ENCODE measurements around the gene GSK3B. TPM values are rescaled to one million over a fixed set of nuclear protein-coding genes. Genes with fewer than 3 reads are reported as not detected.
"Not testable (repeated sequence)": the region's sequence is repeated elsewhere in the genome, so short reads cannot be mapped to it uniquely, and the experiment has no call there.

GSK3B gene
- total RNA-seq, 1 donor from 2014 or later = 28.1 TPM

- DNase-seq (ENCODE audit: low read depth in 2 of 2) = no peak
Observed at GRCh38 chr3:119937229-119937628, 157.0 kb downstream of the GSK3B start.

GRCh38 chr3:119934249-119934648 is 160.0 kb downstream of the GSK3B start:
- DNase-seq (ENCODE audit: low read depth in 2 of 2) = no peak

GRCh38 chr3:119933207-119933606 is 161.0 kb downstream of the GSK3B start:
- no peak for DNase-seq (ENCODE audit: low read depth in 2 of 2)

- no peak for DNase-seq (ENCODE audit: low read depth in 2 of 2)
Observed at GRCh38 chr3:119930286-119930685, 164.0 kb downstream of the GSK3B start.

GRCh38 chr3:119927190-119927589 is 167.1 kb downstream of the GSK3B start:
- no peak for DNase-seq (ENCODE audit: low read depth in 2 of 2)

- DNase-seq (ENCODE audit: low read depth in 2 of 2) = no peak
Observed at GRCh38 chr3:119924111-119925094, 169.8 kb downstream of the GSK3B start.

- peak in 1 of 2 donors; percentile 3 for DNase-seq (ENCODE audit: low read depth in 2 of 2)
Observed at GRCh38 chr3:119918992-119919933, 175.0 kb downstream of the GSK3B start.

GRCh38 chr3:119913021-119913420 is 181.2 kb downstream of the GSK3B start:
- no peak for DNase-seq (ENCODE audit: low read depth in 2 of 2)

- DNase-seq (ENCODE audit: low read depth in 2 of 2) = no peak
Observed at GRCh38 chr3:119912220-119912619, 182.0 kb downstream of the GSK3B start.

- DNase-seq (ENCODE audit: low read depth in 2 of 2) = no peak
Observed at GRCh38 chr3:119911748-119912147, 182.5 kb downstream of the GSK3B start.

- no peak for DNase-seq (ENCODE audit: low read depth in 2 of 2)
Observed at GRCh38 chr3:119902061-119902460, 192.2 kb downstream of the GSK3B start.

GRCh38 chr3:119901148-119901547 is 193.1 kb downstream of the GSK3B start:
- DNase-seq (ENCODE audit: low read depth in 2 of 2) = no peak

- DNase-seq (ENCODE audit: low read depth in 2 of 2) = no peak
Observed at GRCh38 chr3:119899192-119899511, 195.1 kb downstream of the GSK3B start.

GRCh38 chr3:119898478-119899191 is 195.6 kb downstream of the GSK3B start:
- DNase-seq (ENCODE audit: low read depth in 2 of 2) = no peak

- DNase-seq (ENCODE audit: low read depth in 2 of 2) = no peak
Observed at GRCh38 chr3:119894195-119894594, 200.1 kb downstream of the GSK3B start.

- no peak for DNase-seq (ENCODE audit: low read depth in 2 of 2)
Observed at GRCh38 chr3:119893769-119894168, 200.5 kb downstream of the GSK3B start.

GRCh38 chr3:119891944-119892721 is 202.1 kb downstream of the GSK3B start:
- peak; percentile 63 to 77 for DNase-seq (ENCODE audit: low read depth in 2 of 2)

- not testable (repeated sequence) for DNase-seq (ENCODE audit: low read depth in 2 of 2)
Observed at GRCh38 chr3:119888681-119889080, 205.6 kb downstream of the GSK3B start.

- no peak for DNase-seq (ENCODE audit: low read depth in 2 of 2)
Observed at GRCh38 chr3:119885746-119886530, 208.3 kb downstream of the GSK3B start.

GRCh38 chr3:119884161-119884557 is 210.1 kb downstream of the GSK3B start:
- DNase-seq (ENCODE audit: low read depth in 2 of 2) = no peak
